Body of pancreas (tissue), 4 donors: ENCODE results near the gene HNRNPA0.

Experiments used
- POLR2A ChIP-seq, 3 donors: fragments of 450-650 bp; IDR thresholded peaks; one replicate each; pipeline ENCODE4 v1.6.1; 2016; ENCODE audit warnings: antibody characterized with exemption in 3 of 3, mild to moderate bottlenecking in 2 of 3
- TF ChIP-seq, protein P1 (sequence below), 7 experiments: fragments of 450-650 bp in 4 of 7; fragments of 200-600 bp in 3 of 7; sonication (generic) in 3 of 7; IDR thresholded peaks; one replicate each; pipeline ENCODE4 v1.5.1; 2016 to 2019; ENCODE audit warnings: antibody characterized with exemption in 7 of 7

DNA sequence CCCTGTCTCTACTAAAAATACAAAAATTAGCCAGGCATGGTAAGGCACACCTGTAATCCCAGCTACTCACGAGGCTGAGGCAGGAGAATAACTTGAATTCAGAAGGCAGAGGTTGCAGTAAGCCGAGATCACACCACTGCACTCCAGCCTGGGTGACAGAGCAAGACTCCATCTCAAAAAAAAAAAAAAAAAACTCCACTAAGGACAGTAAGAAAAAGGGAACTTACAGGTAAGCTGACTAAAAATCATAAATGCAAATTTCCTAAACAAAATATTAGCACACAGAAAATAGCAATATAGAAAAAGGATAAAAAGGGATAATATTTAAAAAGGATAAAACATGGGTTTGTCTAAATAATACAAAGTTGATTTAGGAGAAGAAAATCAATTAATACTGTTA is 27.9 kb upstream of the HNRNPA0 start:
- TF ChIP-seq POLR2A (IDR thresholded peaks at IDR 0.05) = no peak
- TF ChIP-seq, protein P1, sequence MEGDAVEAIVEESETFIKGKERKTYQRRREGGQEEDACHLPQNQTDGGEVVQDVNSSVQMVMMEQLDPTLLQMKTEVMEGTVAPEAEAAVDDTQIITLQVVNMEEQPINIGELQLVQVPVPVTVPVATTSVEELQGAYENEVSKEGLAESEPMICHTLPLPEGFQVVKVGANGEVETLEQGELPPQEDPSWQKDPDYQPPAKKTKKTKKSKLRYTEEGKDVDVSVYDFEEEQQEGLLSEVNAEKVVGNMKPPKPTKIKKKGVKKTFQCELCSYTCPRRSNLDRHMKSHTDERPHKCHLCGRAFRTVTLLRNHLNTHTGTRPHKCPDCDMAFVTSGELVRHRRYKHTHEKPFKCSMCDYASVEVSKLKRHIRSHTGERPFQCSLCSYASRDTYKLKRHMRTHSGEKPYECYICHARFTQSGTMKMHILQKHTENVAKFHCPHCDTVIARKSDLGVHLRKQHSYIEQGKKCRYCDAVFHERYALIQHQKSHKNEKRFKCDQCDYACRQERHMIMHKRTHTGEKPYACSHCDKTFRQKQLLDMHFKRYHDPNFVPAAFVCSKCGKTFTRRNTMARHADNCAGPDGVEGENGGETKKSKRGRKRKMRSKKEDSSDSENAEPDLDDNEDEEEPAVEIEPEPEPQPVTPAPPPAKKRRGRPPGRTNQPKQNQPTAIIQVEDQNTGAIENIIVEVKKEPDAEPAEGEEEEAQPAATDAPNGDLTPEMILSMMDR (IDR thresholded peaks at IDR 0.05) = no peak
